SJSA1 (cell line): ENCODE data around the gene PGAP1. TPM values are rescaled to one million over a fixed set of nuclear protein-coding genes. Genes with fewer than 3 reads are reported as not detected.
"Not testable (repeated sequence)": the region's sequence is repeated elsewhere in the genome, so short reads cannot be mapped to it uniquely, and the experiment has no call there.

Experiments used
- DNase-seq, 2 experiments: peaks; one replicate each; pipeline ENCODE4 v3.0.0-alpha.2; 2015 to 2020; ENCODE audit warnings: low spot score in 2 of 2, low read depth in 1 of 2
- H3K27ac ChIP-seq: fragments of 250-450 bp; sonication (Bioruptor Pico); 2 replicates; pipeline ENCODE4 v1.5.1; 2020; ENCODE audit warnings: mild to moderate bottlenecking, moderate library complexity
- H3K27me3 ChIP-seq: fragments of 250-450 bp; sonication (Bioruptor Pico); replicated peaks from 2 replicates; pipeline ENCODE4 v1.5.1; 2020; ENCODE audit warnings: mild to moderate bottlenecking, moderate library complexity
- H3K36me3 ChIP-seq: fragments of 250-450 bp; sonication (Bioruptor Pico); 2 replicates; pipeline ENCODE4 v1.5.1; 2020; ENCODE audit warnings: mild to moderate bottlenecking
- H3K4me1 ChIP-seq: fragments of 250-450 bp; sonication (Bioruptor Pico); replicated peaks from 2 replicates; pipeline ENCODE4 v1.6.1; 2021; ENCODE audit warnings: mild to moderate bottlenecking
- H3K4me3 ChIP-seq: fragments of 250-450 bp; sonication (Bioruptor Pico); 2 replicates; pipeline ENCODE4 v1.5.1; 2020; ENCODE audit warnings: mild to moderate bottlenecking
- H3K9me3 ChIP-seq: fragments of 250-450 bp; sonication (Bioruptor Pico); replicated peaks from 2 replicates; pipeline ENCODE4 v1.5.1; 2020; ENCODE audit warnings: mild to moderate bottlenecking
- total RNA-seq: library from RNA; depleted of rRNA; stranded (reverse); fragments of >200 nt; shearing (Covaris generic); gene quantifications from 2 replicates; pipeline ENCODE4 v1.2.3, GENCODE V29; 2014

The PGAP1 gene
- total RNA-seq, 1 experiment from 2014 or later: 4.6 TPM

GRCh38 chr2:196934672-196935071 is 8.2 kb upstream of the PGAP1 start:
- no peak for DNase-seq
- Histone ChIP-seq H3K27ac (no peak overlapping the region), H3K4me3 (no peak overlapping the region), H3K4me1 (no peaks in the 10 kb centered on the region), H3K27me3 (no peaks in the 10 kb centered on the region), H3K9me3 (no peaks in the 10 kb centered on the region), H3K36me3 (no peaks in the 10 kb centered on the region)

- no peaks in the 10 kb centered on the region for H3K36me3 ChIP-seq
- H3K9me3 ChIP-seq: no peaks in the 10 kb centered on the region
- no peak overlapping the region for H3K4me3 ChIP-seq
- H3K4me1 ChIP-seq: no peaks in the 10 kb centered on the region
- no peaks in the 10 kb centered on the region for H3K27me3 ChIP-seq
- DNase-seq: no peak
- H3K27ac ChIP-seq: no peak overlapping the region
Observed at GRCh38 chr2:196931555-196931954, 5.0 kb upstream of the PGAP1 start.

- Histone ChIP-seq H3K9me3 (no peaks in the 10 kb centered on the region), H3K27ac (peak overlapping the region; percentile 72), H3K27me3 (no peaks in the 10 kb centered on the region), H3K4me3 (peak overlapping the region; percentile 64), H3K36me3 (peaks cover 4% of the 10 kb centered on the region; the same call in 1 of the 2 replicates), H3K4me1 (0 out of 2 replicates have a peak, but pooled peaks cover 4% of the 10 kb centered on the region)
- DNase-seq: peak; percentile 57 to 80
Observed at GRCh38 chr2:196927376-196928225, 1.1 kb upstream of the PGAP1 start.

GRCh38 chr2:196925768-196926561 is 542 bp downstream of the PGAP1 start:
- no peaks in the 10 kb centered on the region for H3K27me3 ChIP-seq
- H3K9me3 ChIP-seq: no peaks in the 10 kb centered on the region
- DNase-seq: peak; percentile 47 to 49
- H3K27ac ChIP-seq: peak overlapping the region; percentile 72
- H3K4me1 ChIP-seq: 0 out of 2 replicates have a peak, but pooled peaks cover 4% of the 10 kb centered on the region
- peak overlapping the region; percentile 64 for H3K4me3 ChIP-seq
- peaks cover 4% of the 10 kb centered on the region; the same call in 1 of the 2 replicates for H3K36me3 ChIP-seq

GRCh38 chr2:196925051-196925767 is 1.3 kb downstream of the PGAP1 start:
- DNase-seq: no peak
- H3K9me3 ChIP-seq: no peaks in the 10 kb centered on the region
- no peak overlapping the region for H3K27ac ChIP-seq
- no peaks in the 10 kb centered on the region for H3K27me3 ChIP-seq
- H3K36me3 ChIP-seq: peaks cover 4% of the 10 kb centered on the region; the same call in 1 of the 2 replicates
- H3K4me1 ChIP-seq: 0 out of 2 replicates have a peak, but pooled peaks cover 4% of the 10 kb centered on the region
- H3K4me3 ChIP-seq: peak overlapping the region; percentile 64

- Histone ChIP-seq H3K4me3 (no peak overlapping the region), H3K36me3 (peaks cover 5% of the 10 kb centered on the region), H3K9me3 (no peaks in the 10 kb centered on the region), H3K4me1 (0 out of 2 replicates have a peak, but pooled peaks cover 4% of the 10 kb centered on the region), H3K27me3 (no peaks in the 10 kb centered on the region), H3K27ac (no peak overlapping the region)
- DNase-seq: no peak
Observed at GRCh38 chr2:196924051-196924450, 2.5 kb downstream of the PGAP1 start.

- Histone ChIP-seq H3K4me1 (no peaks in the 10 kb centered on the region), H3K27me3 (no peaks in the 10 kb centered on the region), H3K27ac (no peak overlapping the region), H3K36me3 (peaks cover 29% of the 10 kb centered on the region), H3K4me3 (no peak overlapping the region), H3K9me3 (no peaks in the 10 kb centered on the region)
- DNase-seq: no peak
Observed at GRCh38 chr2:196918927-196919326, 7.6 kb downstream of the PGAP1 start.

GRCh38 chr2:196917802-196918201 is 8.7 kb downstream of the PGAP1 start:
- Histone ChIP-seq H3K27ac (no peak overlapping the region), H3K27me3 (no peaks in the 10 kb centered on the region), H3K4me3 (no peak overlapping the region), H3K36me3 (peaks cover 38% of the 10 kb centered on the region), H3K4me1 (no peaks in the 10 kb centered on the region), H3K9me3 (no peaks in the 10 kb centered on the region)
- no peak for DNase-seq

GRCh38 chr2:196915507-196916189 is 10.9 kb downstream of the PGAP1 start:
- DNase-seq: no peak
- H3K9me3 ChIP-seq: no peaks in the 10 kb centered on the region
- no peak overlapping the region for H3K27ac ChIP-seq
- peaks cover 44% of the 10 kb centered on the region for H3K36me3 ChIP-seq
- H3K27me3 ChIP-seq: no peaks in the 10 kb centered on the region
- H3K4me3 ChIP-seq: no peak overlapping the region
- no peaks in the 10 kb centered on the region for H3K4me1 ChIP-seq

- Histone ChIP-seq H3K9me3 (no peaks in the 10 kb centered on the region), H3K4me3 (no peak overlapping the region), H3K36me3 (peaks cover 44% of the 10 kb centered on the region), H3K27me3 (no peaks in the 10 kb centered on the region), H3K27ac (no peak overlapping the region), H3K4me1 (no peaks in the 10 kb centered on the region)
- no peak for DNase-seq
Observed at GRCh38 chr2:196914867-196915460, 11.5 kb downstream of the PGAP1 start.

GRCh38 chr2:196913691-196914090 is 12.8 kb downstream of the PGAP1 start:
- DNase-seq: no peak
- Histone ChIP-seq H3K9me3 (no peaks in the 10 kb centered on the region), H3K27me3 (no peaks in the 10 kb centered on the region), H3K36me3 (peaks cover 39% of the 10 kb centered on the region), H3K27ac (no peak overlapping the region), H3K4me3 (no peak overlapping the region), H3K4me1 (no peaks in the 10 kb centered on the region)

GRCh38 chr2:196905365-196905764 is 21.1 kb downstream of the PGAP1 start:
- H3K4me3 ChIP-seq, H3K4me1 ChIP-seq, H3K27me3 ChIP-seq, H3K9me3 ChIP-seq, DNase-seq, H3K36me3 ChIP-seq, H3K27ac ChIP-seq: not testable (repeated sequence)

GRCh38 chr2:196902828-196903227 is 23.7 kb downstream of the PGAP1 start:
- Histone ChIP-seq H3K27me3 (no peaks in the 10 kb centered on the region), H3K36me3 (peaks cover 12% of the 10 kb centered on the region), H3K4me3 (no peak overlapping the region), H3K4me1 (no peaks in the 10 kb centered on the region), H3K9me3 (no peaks in the 10 kb centered on the region), H3K27ac (no peak overlapping the region)
- DNase-seq: no peak
